ENCODE measurements around the gene ENDOV.
"Not testable (repeated sequence)": the region's sequence is repeated elsewhere in the genome, so short reads cannot be mapped to it uniquely, and the experiment has no call there.

ENDOV gene

DNA sequence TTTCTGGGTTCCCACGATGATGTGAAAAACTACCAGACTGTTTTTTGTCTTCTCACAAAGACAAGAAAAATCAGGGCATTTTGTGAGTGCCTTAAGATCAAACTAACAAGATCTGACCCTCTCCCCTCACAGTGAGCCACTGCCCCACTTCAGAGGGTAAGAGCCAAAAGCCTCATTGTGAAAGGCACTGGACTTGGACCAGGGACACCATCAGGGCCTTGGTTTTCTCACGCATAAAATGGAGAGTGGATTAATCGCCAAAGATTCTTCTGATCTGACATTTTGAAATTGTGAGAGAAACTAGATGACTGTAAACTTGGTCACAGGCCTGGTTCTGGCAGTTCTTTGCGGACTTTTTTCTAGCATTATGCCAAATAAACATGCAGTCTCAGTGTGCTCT, 21.0 kb upstream of the ENDOV start:
- DNase-seq (ENCODE audit: extremely low read depth, low read depth) = no peak
- no peak for TF ChIP-seq CTCF (IDR thresholded peaks at IDR 0.05; ENCODE audit: low read depth, low read length, missing control alignments)
- H3K4me3 ChIP-seq (replicated peaks; ENCODE audit: low read depth, low read length) = no peak overlapping the region

DNA sequence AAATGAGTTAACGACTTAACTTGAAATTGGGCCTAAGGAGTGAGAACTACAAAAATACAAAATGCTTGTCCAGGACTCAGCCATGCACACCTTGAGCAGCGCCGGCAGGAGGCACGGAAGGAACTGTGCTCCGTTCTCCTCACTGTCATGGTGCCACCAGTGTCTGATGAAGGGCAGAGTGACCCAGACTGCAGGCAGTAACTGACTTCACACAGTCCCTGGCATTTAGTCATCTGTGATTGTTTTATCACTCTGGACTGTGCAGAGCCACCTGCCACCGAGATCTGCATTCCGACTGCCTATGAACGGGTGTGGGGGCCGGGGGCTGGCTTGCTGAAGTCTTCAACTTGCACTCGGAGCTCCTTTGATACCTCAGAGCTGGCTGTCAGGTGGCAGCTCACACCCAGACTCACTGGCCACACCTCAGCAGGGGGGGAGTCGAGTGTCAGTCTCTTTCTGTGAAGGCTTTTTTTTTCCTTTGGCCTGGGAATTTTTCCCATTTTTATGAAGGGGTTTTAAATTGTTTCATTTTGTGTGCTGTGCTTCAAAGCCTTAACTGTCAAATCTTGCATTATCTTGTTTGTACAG, 20.2 kb upstream of the ENDOV start:
- no peak overlapping the region for H3K4me3 ChIP-seq (replicated peaks; ENCODE audit: low read depth, low read length)
- TF ChIP-seq CTCF (IDR thresholded peaks at IDR 0.05; ENCODE audit: low read depth, low read length, missing control alignments) = no peak
- DNase-seq (ENCODE audit: extremely low read depth, low read depth) = no peak

GRCh38 chr17:80395402-80396151, 19.4 kb upstream of the ENDOV start:
- no peak overlapping the region for H3K4me3 ChIP-seq (replicated peaks; ENCODE audit: low read depth, low read length)
- no peak for DNase-seq (ENCODE audit: extremely low read depth, low read depth)
- no peak for TF ChIP-seq CTCF (IDR thresholded peaks at IDR 0.05; ENCODE audit: low read depth, low read length, missing control alignments)

DNA sequence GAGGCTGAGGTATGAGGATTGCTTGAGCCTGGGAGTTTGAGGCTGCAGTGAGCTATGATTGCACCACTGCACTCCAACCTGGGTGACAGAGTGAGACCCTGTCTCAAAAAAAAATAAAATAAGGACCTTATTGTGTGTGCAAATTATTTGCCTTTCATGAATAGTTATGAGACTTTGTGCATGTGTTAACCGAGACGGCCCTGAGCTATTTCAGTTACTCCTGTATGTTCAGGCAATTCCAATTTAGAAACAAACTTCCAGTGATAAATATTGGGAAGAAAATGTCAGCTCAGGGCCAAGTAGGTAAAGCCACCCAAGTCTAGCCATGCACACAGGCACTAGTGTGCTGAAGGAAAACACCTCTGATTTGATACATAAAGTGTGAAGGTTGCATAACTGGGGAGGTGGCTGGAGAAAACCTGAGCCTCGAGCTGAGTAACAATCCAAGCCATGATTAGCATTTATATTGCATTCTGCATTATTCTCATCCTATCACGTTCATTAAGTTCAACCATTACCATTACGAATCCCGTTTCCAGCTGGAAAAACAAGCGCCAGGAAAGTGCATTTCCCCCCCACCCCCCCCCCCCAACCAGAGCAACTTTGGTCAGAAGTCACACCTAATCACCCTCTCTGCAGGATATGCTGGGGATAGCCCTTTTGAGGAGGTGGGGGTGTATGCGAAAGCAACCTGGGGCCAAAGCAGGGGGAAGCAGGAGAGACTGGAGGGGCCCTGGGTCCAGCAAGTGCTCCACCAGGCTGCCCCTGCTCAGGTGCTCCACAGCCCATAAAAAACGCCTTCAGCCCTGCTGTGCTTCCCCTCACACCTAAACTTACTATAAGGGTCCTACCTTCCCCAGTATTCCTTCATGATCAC, 18.6 kb upstream of the ENDOV start:
- no peak for DNase-seq (ENCODE audit: extremely low read depth, low read depth)
- no peak for TF ChIP-seq CTCF (IDR thresholded peaks at IDR 0.05; ENCODE audit: low read depth, low read length, missing control alignments)
- H3K4me3 ChIP-seq (replicated peaks; ENCODE audit: low read depth, low read length) = no peak overlapping the region

DNA sequence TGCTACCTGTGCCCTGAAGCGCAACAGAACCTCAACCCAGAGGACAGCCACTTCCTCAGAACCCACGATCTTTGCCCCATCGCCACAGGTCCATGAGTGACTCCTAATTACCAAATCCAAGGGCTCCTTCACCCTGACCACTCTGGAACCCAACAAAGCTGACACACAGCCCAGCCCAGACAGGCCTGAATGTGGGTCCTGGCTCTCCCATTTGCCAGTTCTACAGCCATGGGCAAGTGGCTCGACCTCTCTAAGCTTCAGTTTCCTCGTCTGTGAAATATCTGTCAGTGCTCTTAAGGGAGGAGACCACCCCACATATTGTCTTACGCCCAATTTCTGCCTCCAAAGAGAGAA, 18.0 kb upstream of the ENDOV start:
- DNase-seq (ENCODE audit: extremely low read depth, low read depth) = no peak
- TF ChIP-seq CTCF (IDR thresholded peaks at IDR 0.05; ENCODE audit: low read depth, low read length, missing control alignments) = no peak
- H3K4me3 ChIP-seq (replicated peaks; ENCODE audit: low read depth, low read length) = no peak overlapping the region

DNA sequence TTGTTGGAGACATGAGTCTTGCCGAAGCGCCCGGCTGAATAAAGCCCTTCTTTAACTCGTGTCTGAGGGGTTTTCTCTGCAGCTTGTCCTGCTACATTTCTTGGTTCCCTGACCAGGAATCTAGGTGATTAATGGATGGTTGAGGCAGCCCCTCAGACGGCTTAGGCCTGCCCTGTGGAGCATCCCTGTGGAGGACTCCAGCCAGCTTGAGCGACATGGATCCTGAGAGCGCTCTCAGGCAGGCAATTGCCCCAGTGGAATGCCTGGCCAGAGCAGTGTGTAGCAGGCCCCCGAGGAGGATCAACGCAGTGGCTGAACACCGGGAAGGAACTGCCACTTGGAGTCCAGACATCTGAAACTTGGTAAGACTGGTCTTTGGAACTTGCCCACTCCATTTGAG, 17.3 kb upstream of the ENDOV start:
- no peak for TF ChIP-seq CTCF (IDR thresholded peaks at IDR 0.05; ENCODE audit: low read depth, low read length, missing control alignments)
- no peak overlapping the region for H3K4me3 ChIP-seq (replicated peaks; ENCODE audit: low read depth, low read length)
- DNase-seq (ENCODE audit: extremely low read depth, low read depth) = no peak

- not testable (repeated sequence) for H3K4me3 ChIP-seq (replicated peaks; ENCODE audit: low read depth, low read length); DNase-seq (ENCODE audit: extremely low read depth, low read depth)
Measured at GRCh38 chr17:80401086-80401485, 13.9 kb upstream of the ENDOV start.

DNA sequence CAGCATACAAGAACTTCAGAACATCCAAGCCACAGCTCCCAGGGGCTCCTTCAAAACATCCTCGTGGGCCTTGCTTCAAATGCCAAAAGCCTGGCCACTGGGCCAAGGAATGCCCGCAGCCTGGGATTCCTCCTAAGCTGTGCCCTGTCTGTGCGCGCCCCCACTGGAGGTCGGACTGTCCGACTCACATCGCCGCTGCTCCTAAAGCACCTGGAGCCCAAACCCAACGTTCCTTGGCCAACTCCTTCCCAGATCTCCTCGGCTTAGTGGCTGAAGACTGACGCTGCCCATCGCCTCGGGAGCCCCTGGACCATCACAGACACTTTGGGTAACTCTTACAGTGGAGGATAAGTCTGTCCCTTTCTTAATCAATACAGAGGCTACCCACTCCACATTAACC, 12.9 kb upstream of the ENDOV start:
- not testable (repeated sequence) for H3K4me3 ChIP-seq (replicated peaks; ENCODE audit: low read depth, low read length); DNase-seq (ENCODE audit: extremely low read depth, low read depth)

All from HFF-Myc (cell line).